Measurements from ENCODE around the gene RYR1.

RYR1 gene

GRCh38 chr19:38386971-38387549 is 46.4 kb upstream of the RYR1 start:
- H3K27ac ChIP-seq, result no peak overlapping the region
- TF ChIP-seq CTCF (conservative IDR thresholded peaks at IDR 0.05), result no peak
- no peak for TF ChIP-seq ZFX (IDR thresholded peaks at IDR 0.05)

GRCh38 chr19:38387550-38388348 is 45.7 kb upstream of the RYR1 start, which contains the start of gene GGN:
Gene GGN (minus strand): TSS chr19:38388034. CDS start chr19:38387261, 773 bp downstream.
- no peak for TF ChIP-seq ZFX (IDR thresholded peaks at IDR 0.05)
- no peak for TF ChIP-seq CTCF (conservative IDR thresholded peaks at IDR 0.05)
- no peak within 1 kb of the TSS for H3K27ac ChIP-seq

- no peak for TF ChIP-seq ZFX (IDR thresholded peaks at IDR 0.05)
- no peak for TF ChIP-seq CTCF (conservative IDR thresholded peaks at IDR 0.05)
- no peak within 1 kb of the TSS for H3K27ac ChIP-seq
These were observed 45.0 kb upstream of the RYR1 start, which contains the start of gene SPRED3 for GRCh38 chr19:38388349-38389100. Gene SPRED3 (plus strand): TSS chr19:38388697. CDS start chr19:38390303, 1,606 bp downstream.

GRCh38 chr19:38389101-38389925 is 44.2 kb upstream of the RYR1 start:
- no peak overlapping the region for H3K27ac ChIP-seq

GRCh38 chr19:38389957-38390924 is 43.2 kb upstream of the RYR1 start:
- TF ChIP-seq CTCF (conservative IDR thresholded peaks at IDR 0.05) (no peak), ZFX (IDR thresholded peaks at IDR 0.05) (no peak)
- no peak overlapping the region for H3K27ac ChIP-seq

More at GRCh38 chr19:38389101-38389925, 44.2 kb upstream of the RYR1 start:
- no peak for TF ChIP-seq ZFX (IDR thresholded peaks at IDR 0.05)
- TF ChIP-seq CTCF (conservative IDR thresholded peaks at IDR 0.05), result no peak

- TF ChIP-seq ZFX (IDR thresholded peaks at IDR 0.05) (no peak), CTCF (conservative IDR thresholded peaks at IDR 0.05) (no peak)
- H3K27ac ChIP-seq, result no peak overlapping the region
These were observed 41.5 kb upstream of the RYR1 start for GRCh38 chr19:38391911-38392464.

Measured in C4-2B (cell line).